Calu3 (cell line): ENCODE results near the gene MARCHF2. TPM values are rescaled to one million over a fixed set of nuclear protein-coding genes. Genes with fewer than 3 reads are reported as not detected.
A peak's percentile ranks its signal among the peaks of the same experiment; 100 is the strongest.

Experiments
- BruUV-seq: library from RNA; stranded (reverse); fragments of 400-500 nt; replicated peaks from 2 replicates; lab custom pipeline; 2021; lab: Mats Ljungman, UMichigan
- CTCF ChIA-PET: fragments of 300-600 bp; sonication (Branson Sonifier 250); formaldehyde crosslinking; loops from one replicate; lab custom pipeline; 2022; ENCODE audit warnings: antibody characterized with exemption; lab: Charles Lee
- DNase-seq: peaks from one replicate; pipeline ENCODE4 v3.0.0; 2022
- H3K27ac Mint-ChIP-seq: one replicate; pipeline ENCODE4 v1.8.0; 2022; ENCODE audit warnings: mixed read lengths; ENCODE audit not compliant: unreplicated experiment
- H3K27me3 Mint-ChIP-seq: one replicate; pipeline ENCODE4 v1.8.0; 2022; ENCODE audit warnings: mixed read lengths; ENCODE audit not compliant: unreplicated experiment
- H3K36me3 Mint-ChIP-seq: one replicate; pipeline ENCODE4 v1.8.0; 2022; ENCODE audit warnings: mild to moderate bottlenecking, moderate library complexity, mixed read lengths; ENCODE audit not compliant: insufficient read depth, unreplicated experiment
- H3K4me1 Mint-ChIP-seq: one replicate; pipeline ENCODE4 v1.8.0; 2022; ENCODE audit warnings: mild to moderate bottlenecking, low read depth, mixed read lengths; ENCODE audit not compliant: unreplicated experiment
- H3K4me3 Mint-ChIP-seq: one replicate; pipeline ENCODE4 v1.8.0; 2022; ENCODE audit warnings: mild to moderate bottlenecking, low read depth, moderate library complexity, mixed read lengths; ENCODE audit not compliant: unreplicated experiment
- H3K9me3 Mint-ChIP-seq: one replicate; pipeline ENCODE4 v1.8.0; 2022; ENCODE audit warnings: low read depth, mixed read lengths; ENCODE audit not compliant: unreplicated experiment
- CTCF ChIP-seq: fragments of 200-600 bp; IDR thresholded peaks from one replicate; pipeline ENCODE4 v1.8.0; 2022; ENCODE audit warnings: antibody characterized with exemption; ENCODE audit not compliant: unreplicated experiment
- intact Hi-C: fragments of 100-400 bp; cut with micrococcal nuclease; formaldehyde crosslinking; loops from one replicate; pipeline ENCODE4 v1.10.0; 2022; ENCODE audit not compliant: unreplicated experiment
- total RNA-seq: library from RNA; stranded (reverse); gene quantifications from 2 replicates; pipeline ENCODE4 v1.2.3, GENCODE V29; 2022

Gene MARCHF2
- total RNA-seq, 1 experiment from 2014 or later: 10.1 TPM

- no peaks in the 10 kb centered on the region for H3K9me3 Mint-ChIP-seq
- no TSS peak for BruUV-seq
- no peak for DNase-seq
- intact Hi-C loops: no loop called here
- peaks cover 7% of the 10 kb centered on the region for H3K4me1 Mint-ChIP-seq
- TF ChIP-seq CTCF: no peak
- H3K4me3 Mint-ChIP-seq: no peak overlapping the region
- H3K27me3 Mint-ChIP-seq: no peaks in the 10 kb centered on the region
- CTCF ChIA-PET: no interaction called here
- no peak overlapping the region for H3K27ac Mint-ChIP-seq
- H3K36me3 Mint-ChIP-seq: peaks cover 9% of the 10 kb centered on the region
Measured at GRCh38 chr19:8399681-8400188, 13.4 kb upstream of the MARCHF2 start.

- BruUV-seq: no TSS peak
- no peaks in the 10 kb centered on the region for H3K27me3 Mint-ChIP-seq
- peaks cover 4% of the 10 kb centered on the region for H3K4me1 Mint-ChIP-seq
- DNase-seq: no peak
- H3K27ac Mint-ChIP-seq: no peak overlapping the region
- peaks cover 9% of the 10 kb centered on the region for H3K36me3 Mint-ChIP-seq
- H3K4me3 Mint-ChIP-seq: no peak overlapping the region
- CTCF ChIA-PET: no interaction called here
- no peak for TF ChIP-seq CTCF
- no peaks in the 10 kb centered on the region for H3K9me3 Mint-ChIP-seq
- intact Hi-C loops: no loop called here
Measured at GRCh38 chr19:8401981-8402411, 11.1 kb upstream of the MARCHF2 start.

- Mint-ChIP-seq H3K36me3 (peaks cover 9% of the 10 kb centered on the region), H3K9me3 (no peaks in the 10 kb centered on the region), H3K27me3 (no peaks in the 10 kb centered on the region), H3K4me1 (no peaks in the 10 kb centered on the region), H3K27ac (no peak overlapping the region), H3K4me3 (no peak overlapping the region)
- BruUV-seq: no TSS peak
- no peak for DNase-seq
- TF ChIP-seq CTCF: no peak
- CTCF ChIA-PET: interaction anchor here (0.6 kb wide), 1 partner anchor 92 kb away, joined by 3 read pairs; no protein-coding TSS in a partner anchor
- intact Hi-C loops: no loop called here
Measured at GRCh38 chr19:8403098-8403819, 9.8 kb upstream of the MARCHF2 start.

- intact Hi-C loops: no loop called here
- Mint-ChIP-seq H3K27ac (no peak overlapping the region), H3K9me3 (no peaks in the 10 kb centered on the region), H3K36me3 (peaks cover 9% of the 10 kb centered on the region), H3K4me3 (no peak overlapping the region), H3K4me1 (no peaks in the 10 kb centered on the region), H3K27me3 (no peaks in the 10 kb centered on the region)
- TSS peak; percentile 40 for BruUV-seq
- no peak for TF ChIP-seq CTCF
- DNase-seq: no peak
- CTCF ChIA-PET: interaction anchor here (0.5 kb wide), 1 partner anchor 11 kb away, joined by 3 read pairs; no protein-coding TSS in a partner anchor
Measured at GRCh38 chr19:8403820-8404109, 9.3 kb upstream of the MARCHF2 start.
